Measurements from ENCODE around the gene KIF16B. TPM values are rescaled to one million over a fixed set of nuclear protein-coding genes. Genes with fewer than 3 reads are reported as not detected.

Gene KIF16B
- total RNA-seq, 4 donors from 2014 or later, result 19.9 to 40.2 (median 20.5) TPM

DNA sequence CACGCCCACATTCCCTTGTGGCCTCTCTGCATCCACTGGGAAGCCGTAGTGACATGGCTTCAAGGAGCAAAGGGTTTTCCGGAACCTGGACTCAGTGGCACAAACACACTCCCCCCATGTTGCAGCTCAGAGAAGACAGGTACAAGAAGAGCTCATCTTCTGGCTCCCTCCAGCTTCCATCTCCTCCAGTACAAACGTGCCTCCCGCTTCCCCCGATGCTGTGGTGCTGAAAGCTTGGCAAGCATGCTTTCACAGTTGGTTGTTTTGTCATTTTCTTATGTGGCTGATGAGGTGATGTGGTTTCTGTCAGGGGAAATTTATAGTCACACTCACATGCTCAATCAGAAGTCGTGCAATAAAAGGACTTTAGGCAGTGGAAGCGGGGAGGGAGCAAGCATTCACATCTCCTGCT, 258.5 kb downstream of the KIF16B start:
- Histone ChIP-seq H3K9me3 (no peaks in the 10 kb centered on the region), H3K36me3 (peaks cover 0 to 41% (median 0%) of the 10 kb centered on the region in 3 donors), H3K4me3 (no peak overlapping the region), H3K27ac (no peak overlapping the region), H3K4me1 (no peaks in the 10 kb centered on the region), H3K27me3 (no peaks in the 10 kb centered on the region)
- DNase-seq (ENCODE audit: low spot score in 2 of 2), result no peak
- TF ChIP-seq POLR2A (IDR thresholded peaks at IDR 0.05), result no peak
- TF ChIP-seq, protein P1, sequence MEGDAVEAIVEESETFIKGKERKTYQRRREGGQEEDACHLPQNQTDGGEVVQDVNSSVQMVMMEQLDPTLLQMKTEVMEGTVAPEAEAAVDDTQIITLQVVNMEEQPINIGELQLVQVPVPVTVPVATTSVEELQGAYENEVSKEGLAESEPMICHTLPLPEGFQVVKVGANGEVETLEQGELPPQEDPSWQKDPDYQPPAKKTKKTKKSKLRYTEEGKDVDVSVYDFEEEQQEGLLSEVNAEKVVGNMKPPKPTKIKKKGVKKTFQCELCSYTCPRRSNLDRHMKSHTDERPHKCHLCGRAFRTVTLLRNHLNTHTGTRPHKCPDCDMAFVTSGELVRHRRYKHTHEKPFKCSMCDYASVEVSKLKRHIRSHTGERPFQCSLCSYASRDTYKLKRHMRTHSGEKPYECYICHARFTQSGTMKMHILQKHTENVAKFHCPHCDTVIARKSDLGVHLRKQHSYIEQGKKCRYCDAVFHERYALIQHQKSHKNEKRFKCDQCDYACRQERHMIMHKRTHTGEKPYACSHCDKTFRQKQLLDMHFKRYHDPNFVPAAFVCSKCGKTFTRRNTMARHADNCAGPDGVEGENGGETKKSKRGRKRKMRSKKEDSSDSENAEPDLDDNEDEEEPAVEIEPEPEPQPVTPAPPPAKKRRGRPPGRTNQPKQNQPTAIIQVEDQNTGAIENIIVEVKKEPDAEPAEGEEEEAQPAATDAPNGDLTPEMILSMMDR (IDR thresholded peaks at IDR 0.05), result no peak
- TF ChIP-seq EP300 (IDR thresholded peaks at IDR 0.05), result no peak
- 89 to 90% methylated on average over 8 of the region's 8 CpGs for WGBS, 2 donors

DNA sequence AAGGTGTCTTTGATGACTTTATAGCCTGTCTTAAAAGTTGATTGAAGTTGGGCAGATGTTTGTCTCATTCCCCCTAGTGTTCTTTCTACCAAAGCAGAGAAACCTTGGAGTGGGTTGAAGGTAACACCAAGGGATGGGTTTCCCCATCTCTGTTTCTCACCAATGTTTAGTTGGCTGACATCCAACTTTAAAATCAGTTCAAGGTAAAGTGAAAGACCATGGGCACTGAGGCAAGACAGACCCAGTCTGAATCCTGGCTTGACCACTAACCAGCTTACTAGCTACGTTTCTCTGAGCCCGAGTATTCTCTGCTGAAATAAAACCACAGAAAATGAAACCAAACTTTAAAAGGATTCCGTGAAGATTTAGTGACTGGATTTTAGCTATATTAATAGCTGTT, 258.9 kb downstream of the KIF16B start:
- 92 to 95% methylated on average over 3 of the region's 3 CpGs for WGBS, 2 donors
- no peak overlapping the region for H3K4me3 ChIP-seq
- no peaks in the 10 kb centered on the region for H3K4me1 ChIP-seq
- no peaks in the 10 kb centered on the region for H3K9me3 ChIP-seq
- no peak for DNase-seq (ENCODE audit: low spot score in 2 of 2)
- peaks cover 0 to 41% (median 0%) of the 10 kb centered on the region in 3 donors for H3K36me3 ChIP-seq
- no peak overlapping the region for H3K27ac ChIP-seq
- no peaks in the 10 kb centered on the region for H3K27me3 ChIP-seq
- TF ChIP-seq POLR2A (IDR thresholded peaks at IDR 0.05) (no peak), EP300 (IDR thresholded peaks at IDR 0.05) (no peak)
- TF ChIP-seq, protein P1 (IDR thresholded peaks at IDR 0.05), result no peak

DNA sequence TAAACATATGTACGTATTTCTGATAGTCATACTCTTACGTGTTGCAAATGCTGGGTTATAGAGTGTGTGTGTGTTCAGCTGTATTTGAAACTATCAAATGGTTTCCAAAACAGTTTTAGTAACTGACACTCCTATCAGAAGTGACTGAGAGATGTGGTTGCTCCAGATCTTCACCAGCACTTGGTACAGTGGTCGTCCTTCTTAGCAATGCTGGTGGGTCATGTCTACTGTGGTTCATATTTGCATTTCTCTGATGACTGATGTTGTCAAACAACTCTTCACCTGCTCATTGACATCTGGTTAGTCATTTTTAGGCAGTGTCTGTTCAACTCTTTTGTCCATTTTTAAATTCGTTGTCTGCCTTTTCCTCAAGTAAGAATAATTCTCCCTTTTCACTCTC, 259.3 kb downstream of the KIF16B start:
- Histone ChIP-seq H3K27ac (no peak overlapping the region), H3K4me1 (no peaks in the 10 kb centered on the region), H3K36me3 (peaks cover 0 to 41% (median 0%) of the 10 kb centered on the region in 3 donors), H3K9me3 (no peaks in the 10 kb centered on the region), H3K27me3 (no peaks in the 10 kb centered on the region), H3K4me3 (no peak overlapping the region)
- WGBS, 2 donors, result 71 to 81% methylated on average over 4 of the region's 4 CpGs
- TF ChIP-seq, protein P1 (IDR thresholded peaks at IDR 0.05), result no peak
- TF ChIP-seq POLR2A (IDR thresholded peaks at IDR 0.05) (no peak), EP300 (IDR thresholded peaks at IDR 0.05) (no peak)
- no peak for DNase-seq (ENCODE audit: low spot score in 2 of 2)

GRCh38 chr20:16312998-16313397, 260.2 kb downstream of the KIF16B start:
- no peak for TF ChIP-seq EP300 (IDR thresholded peaks at IDR 0.05)
- no peak for TF ChIP-seq POLR2A (IDR thresholded peaks at IDR 0.05)
- TF ChIP-seq, protein P1 (IDR thresholded peaks at IDR 0.05), result no peak
- H3K27me3 ChIP-seq, result no peaks in the 10 kb centered on the region
- no peak overlapping the region for H3K27ac ChIP-seq
- H3K4me3 ChIP-seq, result no peak overlapping the region
- no peak for DNase-seq (ENCODE audit: low spot score in 2 of 2)
- H3K4me1 ChIP-seq, result no peaks in the 10 kb centered on the region
- no peaks in the 10 kb centered on the region for H3K9me3 ChIP-seq
- peaks cover 0 to 41% (median 0%) of the 10 kb centered on the region in 3 donors for H3K36me3 ChIP-seq

DNA sequence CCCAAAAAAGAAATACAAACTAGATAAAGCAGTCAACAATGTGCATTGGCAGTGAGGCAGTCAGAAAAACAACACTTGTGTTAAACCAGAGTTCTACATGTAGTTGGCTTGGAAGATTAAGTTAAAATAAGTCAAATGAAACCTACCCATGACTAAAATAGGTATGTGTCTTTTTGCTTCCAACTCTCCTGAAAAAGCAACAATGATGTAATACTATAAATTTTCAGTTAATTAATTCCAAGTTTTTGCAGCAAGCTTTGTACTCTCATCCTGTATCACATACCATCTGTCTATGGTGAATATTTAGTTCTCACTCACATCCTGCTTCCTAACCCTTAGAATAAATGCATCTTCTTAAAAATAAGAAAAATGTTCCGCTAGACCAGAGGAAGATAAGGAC, 261.5 kb downstream of the KIF16B start:
- no peak for DNase-seq (ENCODE audit: low spot score in 2 of 2)
- Histone ChIP-seq H3K9me3 (no peaks in the 10 kb centered on the region), H3K4me3 (no peak overlapping the region), H3K36me3 (peaks cover 0 to 43% (median 0%) of the 10 kb centered on the region in 3 donors), H3K4me1 (no peaks in the 10 kb centered on the region), H3K27me3 (no peaks in the 10 kb centered on the region), H3K27ac (no peak overlapping the region)
- WGBS, 2 donors, result 95 to 100% methylated on average over 1 of the region's 1 CpG
- no peak for TF ChIP-seq EP300 (IDR thresholded peaks at IDR 0.05)

GRCh38 chr20:16308754-16309153, 264.5 kb downstream of the KIF16B start:
- no peak overlapping the region for H3K4me3 ChIP-seq
- peaks cover 0 to 10% (median 0%) of the 10 kb centered on the region in 4 donors for H3K9me3 ChIP-seq
- no peak overlapping the region for H3K27ac ChIP-seq
- WGBS, 2 donors, result 85 to 89% methylated on average over 2 of the region's 2 CpGs
- no peaks in the 10 kb centered on the region for H3K4me1 ChIP-seq
- peaks cover 0 to 58% (median 0%) of the 10 kb centered on the region in 3 donors for H3K36me3 ChIP-seq
- H3K27me3 ChIP-seq, result no peaks in the 10 kb centered on the region
- TF ChIP-seq, protein P1 (IDR thresholded peaks at IDR 0.05), result no peak
- TF ChIP-seq EP300 (IDR thresholded peaks at IDR 0.05) (no peak), POLR2A (IDR thresholded peaks at IDR 0.05) (no peak)
- DNase-seq (ENCODE audit: low spot score in 2 of 2), result no peak
